HG02588 (cell line): Measurements from ENCODE around the gene RNFT1.
"Not testable (repeated sequence)": the region's sequence is repeated elsewhere in the genome, so short reads cannot be mapped to it uniquely, and the experiment has no call there.

Source experiments
- ATAC-seq: cut with Tn5 transposase; IDR thresholded peaks from one replicate; pipeline ENCODE4 v1.9.1; 2021; ENCODE audit warnings: mild to moderate bottlenecking, moderate library complexity; ENCODE audit not compliant: unreplicated experiment

The RNFT1 gene

DNA sequence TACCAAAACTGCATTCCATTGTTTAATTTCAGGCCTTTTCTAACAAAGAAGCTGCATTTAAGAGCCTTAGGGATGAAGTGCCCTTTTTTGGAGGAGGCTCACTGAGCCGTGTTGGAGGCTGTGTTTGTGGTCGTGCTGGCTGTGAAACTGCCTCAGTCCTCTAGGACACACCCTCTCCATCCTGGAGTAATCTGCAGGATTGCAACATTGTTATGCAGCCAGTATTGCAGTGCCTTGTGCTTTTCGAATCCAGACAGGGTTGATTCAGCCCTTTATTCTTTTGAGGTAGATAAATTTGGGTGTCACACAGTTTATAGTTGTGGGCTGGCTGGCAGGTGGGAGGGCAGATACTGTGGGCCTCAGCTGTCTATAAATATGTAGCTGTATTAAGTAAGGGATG is 33.8 kb downstream of the RNFT1 start:
- ATAC-seq: not testable (repeated sequence)

DNA sequence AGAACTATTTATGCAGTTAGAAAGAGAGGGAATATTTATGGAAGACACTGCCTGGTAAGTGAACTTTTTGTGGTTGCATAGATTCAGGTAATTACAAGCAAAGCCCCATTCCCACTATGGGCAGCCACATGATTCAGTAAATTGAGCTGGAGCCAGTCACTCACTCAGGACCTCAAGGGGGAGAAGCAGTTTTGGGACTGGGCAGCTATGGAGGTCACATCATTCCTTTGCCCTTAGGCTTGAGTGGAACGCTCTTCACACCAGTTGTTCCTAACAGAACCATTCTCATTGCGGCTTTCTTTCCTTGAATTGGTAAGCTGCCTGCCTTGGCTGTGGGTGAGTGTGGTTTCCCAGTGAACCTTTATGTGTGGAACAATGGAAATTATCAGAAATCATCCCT is 34.4 kb downstream of the RNFT1 start:
- not testable (repeated sequence) for ATAC-seq

DNA sequence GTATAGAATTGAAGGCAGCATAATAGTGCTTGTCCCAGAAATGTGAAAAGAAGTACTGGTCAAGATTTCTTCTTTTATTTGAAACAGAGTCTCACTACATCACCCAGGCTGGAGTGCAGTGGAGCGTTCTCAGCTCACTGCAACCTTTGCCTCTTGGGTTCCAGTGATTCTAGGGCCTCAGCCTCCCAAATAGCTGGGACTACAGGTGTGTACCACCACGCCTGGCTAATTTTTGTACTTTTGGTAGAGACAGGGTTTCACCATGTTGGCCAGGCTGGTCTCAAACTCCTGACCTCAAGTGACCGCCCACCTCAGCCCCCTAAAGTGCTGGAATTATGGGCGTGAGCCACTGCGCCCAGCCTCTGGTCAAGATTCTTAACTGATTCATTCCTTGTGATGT is 43.9 kb downstream of the RNFT1 start:
- ATAC-seq: not testable (repeated sequence)

DNA sequence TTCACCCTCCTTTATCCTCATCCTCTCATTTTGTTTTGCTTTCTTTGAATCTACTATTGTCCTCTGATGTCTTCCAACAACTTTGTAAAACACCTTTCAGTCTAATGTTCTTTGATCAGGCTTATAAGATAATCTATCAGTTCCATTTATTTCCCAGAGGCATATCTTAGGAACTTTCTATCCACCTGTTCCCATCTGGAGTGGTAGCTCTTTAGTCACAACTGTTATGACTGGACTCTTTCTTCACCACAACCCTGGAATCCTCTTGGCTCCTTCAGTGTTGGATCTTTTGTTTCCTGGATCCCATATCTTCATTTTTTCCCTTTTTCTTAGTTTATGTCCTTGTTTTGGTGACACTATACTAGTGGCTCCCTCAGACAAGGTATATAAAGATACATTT is 48.1 kb downstream of the RNFT1 start:
- no peak for ATAC-seq

DNA sequence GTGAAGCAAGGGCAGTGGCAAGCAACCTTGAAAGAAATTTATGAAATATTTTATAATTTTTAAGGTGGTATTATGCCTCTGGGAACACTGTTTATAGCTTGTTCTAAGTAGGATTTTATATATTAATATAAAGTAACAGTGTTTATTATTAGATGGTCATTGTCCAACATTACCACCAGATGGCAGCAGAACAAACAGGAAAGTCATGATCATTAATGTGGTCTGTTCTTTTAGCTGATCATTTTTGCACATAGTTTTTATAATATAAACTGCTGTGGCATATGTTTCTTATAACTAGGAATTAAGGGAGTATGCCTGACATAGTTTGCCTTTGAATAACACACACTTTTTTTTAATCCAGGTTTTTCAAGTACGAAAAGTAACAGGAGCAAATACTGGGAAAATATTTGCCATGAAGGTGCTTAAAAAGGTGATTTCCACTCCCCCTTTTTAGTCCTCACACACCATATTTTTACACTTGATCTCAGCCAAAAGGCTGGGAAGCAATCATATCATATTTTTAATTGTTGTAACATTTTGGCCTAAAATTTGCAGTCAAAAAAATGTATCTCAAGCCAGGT is 50.2 kb downstream of the RNFT1 start:
- ATAC-seq: no peak

DNA sequence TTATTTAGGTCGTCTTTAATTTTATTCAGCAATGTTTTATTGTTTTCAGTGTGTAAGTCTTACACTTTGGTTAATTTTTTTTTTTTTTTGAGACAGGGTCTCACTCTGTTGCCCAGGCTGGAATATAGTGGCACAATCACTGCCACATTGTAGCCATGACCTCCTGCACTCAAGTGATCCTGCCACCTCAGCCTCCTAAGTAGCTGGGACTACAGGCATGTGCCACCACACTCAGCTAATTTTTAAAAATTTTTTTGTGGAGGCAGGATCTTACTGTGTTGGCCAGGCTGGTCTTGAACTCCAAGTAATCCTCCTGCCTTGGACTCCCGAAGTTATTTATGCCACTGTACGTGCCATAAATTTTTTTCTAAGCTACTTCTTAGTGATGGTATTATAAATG is 57.1 kb downstream of the RNFT1 start:
- no peak for ATAC-seq

DNA sequence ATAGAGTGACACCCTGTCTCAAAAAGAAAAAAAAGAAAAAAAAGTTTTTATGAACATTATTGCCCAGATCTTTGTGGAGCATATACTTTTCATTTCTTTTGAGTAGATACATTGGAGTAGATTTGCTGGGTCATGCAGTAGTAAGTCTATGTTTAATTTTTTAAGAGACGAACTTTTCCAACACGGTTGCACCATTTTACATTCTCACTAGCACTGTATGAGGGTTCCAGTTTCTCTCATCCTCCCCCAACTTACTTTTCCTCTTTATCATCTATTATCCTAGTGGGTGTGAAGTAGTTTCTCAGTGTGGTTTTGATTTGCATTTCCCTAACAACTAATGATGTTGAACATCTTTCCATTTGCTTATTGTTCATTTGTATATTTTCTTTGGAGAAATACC is 61.1 kb downstream of the RNFT1 start:
- ATAC-seq: no peak
